GM21515 (cell line): ENCODE results near the gene SERTM1.

ENCODE experiments used
- ATAC-seq: cut with Tn5 transposase; IDR thresholded peaks from one replicate; pipeline ENCODE4 v1.9.1; 2021; ENCODE audit not compliant: unreplicated experiment

Gene SERTM1

GRCh38 chr13:36709136-36709890 lies 35.5 kb downstream of the SERTM1 start:
- ATAC-seq: no peak

GRCh38 chr13:36710396-36710795 lies 36.6 kb downstream of the SERTM1 start:
- ATAC-seq: no peak

GRCh38 chr13:36712290-36712689 lies 38.5 kb downstream of the SERTM1 start:
- ATAC-seq: no peak

- no peak for ATAC-seq
Observed at GRCh38 chr13:36712770-36713169, 39.0 kb downstream of the SERTM1 start.

- no peak for ATAC-seq
Observed at GRCh38 chr13:36713887-36714286, 40.1 kb downstream of the SERTM1 start.

- ATAC-seq: no peak
Observed at GRCh38 chr13:36715841-36716240, 42.0 kb downstream of the SERTM1 start.

GRCh38 chr13:36717017-36717416 lies 43.2 kb downstream of the SERTM1 start:
- no peak for ATAC-seq

GRCh38 chr13:36717966-36718545 lies 44.2 kb downstream of the SERTM1 start:
- no peak for ATAC-seq

- ATAC-seq: no peak
Observed at GRCh38 chr13:36718686-36719085, 44.9 kb downstream of the SERTM1 start.

GRCh38 chr13:36724141-36724540 lies 50.3 kb downstream of the SERTM1 start:
- ATAC-seq: no peak

GRCh38 chr13:36725936-36726335 lies 52.1 kb downstream of the SERTM1 start:
- ATAC-seq: no peak

- ATAC-seq: no peak
Observed at GRCh38 chr13:36728006-36728405, 54.2 kb downstream of the SERTM1 start.

- no peak for ATAC-seq
Observed at GRCh38 chr13:36736119-36736726, 62.4 kb downstream of the SERTM1 start.

GRCh38 chr13:36737524-36738083 lies 63.8 kb downstream of the SERTM1 start:
- ATAC-seq: no peak

GRCh38 chr13:36745436-36745835 lies 71.6 kb downstream of the SERTM1 start:
- no peak for ATAC-seq

GRCh38 chr13:36746051-36746450 lies 72.2 kb downstream of the SERTM1 start:
- ATAC-seq: no peak
